K562 (cell line): ENCODE results near the gene FMNL3. TPM values are rescaled to one million over a fixed set of nuclear protein-coding genes. Genes with fewer than 3 reads are reported as not detected.

Source experiments
- ATAC-seq: fragments of 200-7000 bp; cut with Tn5 transposase; 3 replicates; pipeline ENCODE4 v1.9.1; 2020; ENCODE audit warnings: moderate library complexity
- BruUV-seq: library from RNA; stranded (reverse); fragments of 400-500 nt; replicated peaks from 2 replicates; lab custom pipeline; 2021; lab: Mats Ljungman, UMichigan
- CTCF ChIA-PET: fragments of 300-600 bp; formaldehyde crosslinking; extraction: SDS; loops from one replicate; lab custom pipeline; 2021; ENCODE audit warnings: low intra/inter-chr PET ratio; lab: Yijun Ruan, JAX
- POLR2A ChIA-PET: fragments of 300-600, 350-650 bp; sonication (Branson Sonifier 250); formaldehyde crosslinking; extraction: SDS; loops from one replicate; lab custom pipeline; 2021; ENCODE audit warnings: antibody characterized with exemption, inconsistent platforms; lab: Yijun Ruan, JAX
- DNase-seq, 4 experiments: peaks; one replicate each; pipeline versions ENCODE4 v3.0.0 to v3.0.0-alpha.2; 2011 to 2018; ENCODE audit warnings: low spot score in 3 of 4, mixed read lengths in 3 of 4; ENCODE audit errors: extremely low read depth in 1 of 4
- FAIRE-seq: peaks from 2 replicates; lab custom pipeline; 2011; peaks lifted over from hg19 to GRCh38; lab: Jason Lieb, UNC
- H2AFZ ChIP-seq: 2 replicates; pipeline ENCODE4 v1.6.0; 2011; ENCODE audit warnings: low read depth, low read length, control low read depth, inconsistent platforms
- H3K27ac ChIP-seq: fragments of 200-600 bp; 3 replicates; pipeline ENCODE4 v1.8.0; 2011; ENCODE audit warnings: low read depth, mild to moderate bottlenecking, control low read depth, inconsistent platforms, low read length, moderate library complexity, mixed read lengths; ENCODE audit errors: extremely low read depth
- H3K27me3 ChIP-seq, 2 experiments: fragments of 300-600 bp in 1 of 2; 2 replicates in 1 of 2; 3 replicates in 1 of 2; pipeline versions ENCODE4 v1.6.0 to v1.8.0; 2011; ENCODE audit warnings: inconsistent platforms in 2 of 2, low read length in 2 of 2, mild to moderate bottlenecking in 1 of 2, mixed read lengths in 1 of 2, moderate library complexity in 1 of 2; ENCODE audit not compliant: control insufficient read depth in 2 of 2, insufficient read depth in 2 of 2
- H3K36me3 ChIP-seq: fragments of 300-600 bp; 3 replicates; pipeline ENCODE4 v1.8.0; 2011; ENCODE audit warnings: mild to moderate bottlenecking, low read length, inconsistent platforms; ENCODE audit not compliant: control insufficient read depth, insufficient read depth
- H3K4me1 ChIP-seq, 2 experiments: fragments of 200-600 bp in 1 of 2; replicated peaks in 1 of 2; 2 replicates in 1 of 2; 3 replicates in 1 of 2; pipeline versions ENCODE4 v1.5.1 to v1.8.0; 2011; ENCODE audit warnings: inconsistent platforms in 2 of 2, low read length in 2 of 2, mild to moderate bottlenecking in 1 of 2, mixed read lengths in 1 of 2, moderate library complexity in 1 of 2; ENCODE audit not compliant: control insufficient read depth in 2 of 2, insufficient read depth in 2 of 2
- H3K4me2 ChIP-seq: 2 replicates; pipeline ENCODE4 v1.6.1; 2011; ENCODE audit warnings: low read length, control low read depth, inconsistent platforms, mixed read lengths; ENCODE audit not compliant: insufficient read depth
- H3K4me3 ChIP-seq: fragments of 200-600 bp; sonication (generic), shearing (Covaris generic); 2 replicates; pipeline ENCODE4 v1.5.1; 2016; ENCODE audit warnings: control low read depth, inconsistent platforms
- H3K79me2 ChIP-seq: fragments of 200-600 bp; 3 replicates; pipeline ENCODE4 v1.8.0; 2011; ENCODE audit warnings: low read length, inconsistent platforms; ENCODE audit not compliant: control insufficient read depth, insufficient read depth
- H3K9ac ChIP-seq, 2 experiments: 2 replicates each; pipeline versions ENCODE4 v1.6.0 to v1.6.1; 2011; ENCODE audit warnings: low read depth in 2 of 2, low read length in 2 of 2, control low read depth in 1 of 2, inconsistent platforms in 1 of 2, mild to moderate bottlenecking in 1 of 2, mixed read lengths in 1 of 2; ENCODE audit not compliant: insufficient read depth in 1 of 2
- H3K9me1 ChIP-seq: one replicate; pipeline ENCODE4 v1.6.0; 2011; ENCODE audit warnings: inconsistent platforms, mild to moderate bottlenecking, low read length, moderate library complexity; ENCODE audit not compliant: control insufficient read depth, insufficient read depth
- H3K9me3 ChIP-seq: replicated peaks from 2 replicates; pipeline ENCODE4 v1.5.1; 2011; ENCODE audit warnings: low read depth, low read length, inconsistent platforms; ENCODE audit not compliant: control insufficient read depth, insufficient read depth
- H4K20me1 ChIP-seq: replicated peaks from 2 replicates; pipeline ENCODE4 v1.6.1; 2011; ENCODE audit warnings: low read length, inconsistent platforms, mixed read lengths; ENCODE audit not compliant: control insufficient read depth, insufficient read depth
- BRD4 ChIP-seq: fragments of 200-600 bp; sonication (generic); IDR thresholded peaks from 2 replicates; pipeline ENCODE4 v1.6.1; 2017; ENCODE audit warnings: inconsistent platforms
- FOSL1 ChIP-seq: fragments of 200-800 bp; sonication (Bioruptor generic); conservative IDR thresholded peaks from 2 replicates; pipeline ENCODE4 v1.6.1; 2016; ENCODE audit warnings: missing genetic modification characterization, missing compliant biosample characterization
- FOXK1 ChIP-seq: sonication (generic); formaldehyde crosslinking; IDR thresholded peaks from 2 replicates; pipeline ENCODE4 v1.8.0; 2022; ENCODE audit warnings: missing genetic modification reagents, mild to moderate bottlenecking, borderline replicate concordance
- GTF2F1 ChIP-seq: IDR thresholded peaks from 2 replicates; pipeline ENCODE4 v1.6.1; 2011; ENCODE audit warnings: low read depth, low read length, improper control_type of control experiment
- HOMEZ ChIP-seq: fragments of 250-450 bp; sonication (Bioruptor Pico); IDR thresholded peaks from 2 replicates; pipeline ENCODE4 v1.4.0; 2020; ENCODE audit warnings: mild to moderate bottlenecking, moderate library complexity
- JUNB ChIP-seq: fragments of 450-650 bp; formaldehyde crosslinking; conservative IDR thresholded peaks from 2 replicates; pipeline ENCODE4 v1.4.0; 2020; ENCODE audit warnings: mild to moderate bottlenecking
- KLF6 ChIP-seq: fragments of 250-450 bp; sonication (Bioruptor Pico); IDR thresholded peaks from 2 replicates; pipeline ENCODE4 v1.4.0; 2020; ENCODE audit warnings: mild to moderate bottlenecking, moderate library complexity, borderline replicate concordance
- MBD1 ChIP-seq: fragments of 250-450 bp; sonication (Bioruptor Pico); IDR thresholded peaks from 2 replicates; pipeline ENCODE4 v1.8.0; 2022; ENCODE audit warnings: inconsistent platforms
- NCOA4 ChIP-seq: fragments of 450-650 bp; IDR thresholded peaks from 2 replicates; pipeline ENCODE4 v1.6.1; 2018; ENCODE audit warnings: mild to moderate bottlenecking; ENCODE audit not compliant: partially characterized antibody
- SPI1 ChIP-seq: IDR thresholded peaks from 2 replicates; pipeline ENCODE4 v1.6.1; 2011; ENCODE audit warnings: low read depth, low read length, control low read depth, borderline replicate concordance
- XRCC4 ChIP-seq: IDR thresholded peaks from one replicate; pipeline ENCODE4 v1.6.1; 2011; ENCODE audit not compliant: insufficient read depth, insufficient read length; ENCODE audit errors: extremely low read depth
- ZNF436 ChIP-seq: fragments of 250-450, 450-650 bp; sonication (Bioruptor Pico); formaldehyde crosslinking; IDR thresholded peaks from 2 replicates; pipeline ENCODE4 v1.7.0; 2020; ENCODE audit warnings: mild to moderate bottlenecking
- WGBS: fragments of 100-300 bp; shearing (Covaris generic); methylation state at CpG from one replicate; pipeline ENCODE4 v1.1.6; 2016; ENCODE audit warnings: low coverage, mixed read lengths; ENCODE audit not compliant: insufficient coverage; ENCODE audit errors: missing lambda C conversion rate; 5-methylcytosine and 5-hydroxymethylcytosine counted together
- in situ Hi-C: fragments of 300-500 bp; cut with MboI; formaldehyde crosslinking; loops from 4 replicates; pipeline ENCODE4 v1.15.0; 2018; ENCODE audit warnings: inconsistent platforms, mixed read lengths
- intact Hi-C: fragments of 100-400 bp; cut with micrococcal nuclease; formaldehyde crosslinking; loops from 2 replicates; pipeline ENCODE4 v1.14.2; 2022
- polyA plus RNA-seq, 8 experiments: library from polyadenylated mRNA; depleted of rRNA in 4 of 8; stranded (reverse) in 5 of 8; unstranded in 3 of 8; fragments of >200 nt; fragmentation: Nextera tagmentation in 2 of 8; fragmentation: Illumina TruSeq in 1 of 8; extraction: Ambion mirVana in 2 of 8; extraction: Trizol in 1 of 8; gene quantifications; 2 replicates each; pipeline versions ENCODE4 v1.2.1 to v1.2.3, GENCODE V29; 2011 to 2014; ENCODE audit warnings: inconsistent platforms in 1 of 8, missing spikeins in 1 of 8
- total RNA-seq, 7 experiments: library from RNA; depleted of rRNA in 6 of 7; stranded (reverse); fragments of >200 nt in 6 of 7; fragmentation: Illumina TruSeq in 2 of 7; extraction: Trizol in 2 of 7; gene quantifications; 2 replicates each; pipeline versions ENCODE4 v1.2.1 to v1.2.3, GENCODE V29; 2011 to 2021; ENCODE audit warnings: low replicate concordance in 1 of 7

FMNL3 gene
- total and polyA plus RNA-seq, 9 of the 15 experiments (the other 6 are each of a cell fraction or from before 2014, with no cell fraction given): 0.49 to 14.4 (median 6.8) TPM

GRCh38 chr12:49652921-49653520, 54.2 kb downstream of the FMNL3 start:
- Histone ChIP-seq H3K27ac (no peak overlapping the region), H3K9me1 (no peaks in the 10 kb centered on the region), H3K9ac (peak overlapping the region in 1 of 2 experiments; percentile 14; a peak in 1 of 4 replicates), H3K9me3 (no peaks in the 10 kb centered on the region), H3K4me3 (no peak overlapping the region), H3K36me3 (peaks cover 2% of the 10 kb centered on the region; the same call in 1 of the 3 replicates), H3K27me3 (no peaks in the 10 kb centered on the region), H4K20me1 (no peaks in the 10 kb centered on the region; the same call in 1 of the 2 replicates), H3K4me2 (no peak overlapping the region), H2AFZ (no peak overlapping the region), H3K4me1 (peaks cover 0 to 7% of the 10 kb centered on the region in 2 experiments; a peak in 2 of 5 replicates), H3K79me2 (no peaks in the 10 kb centered on the region)
- BruUV-seq: no TSS peak
- no peak for FAIRE-seq
- ATAC-seq: no peak
- intact Hi-C loops: no loop called here
- DNase-seq: no peak
- 67% methylated on average over 4 of the region's 4 CpGs for WGBS
- 0 out of 2 replicates have a peak, but pooled peaks have one; percentile 9 for TF ChIP-seq SPI1
- TF ChIP-seq BRD4: no peak
- TF ChIP-seq XRCC4: no peak
- no peak for TF ChIP-seq GTF2F1
- no peak for TF ChIP-seq FOXK1
- POLR2A ChIA-PET: interaction anchor here (0.6 to 2.9 kb wide), 3 partner anchors 13 to 117 kb away, joined by 3 to 9 read pairs (median 3); partner anchors contain the start of gene TMBIM6
- in situ Hi-C loops: no loop called here
- CTCF ChIA-PET: no interaction called here

GRCh38 chr12:49651855-49652254, 55.4 kb downstream of the FMNL3 start:
- in situ Hi-C loops: no loop called here
- TF ChIP-seq ZNF436 (CRISPR knock-in tag) (no peak), NCOA4 (no peak), MBD1 (CRISPR knock-in tag) (no peak), HOMEZ (no peak), KLF6 (CRISPR knock-in tag) (no peak), JUNB (CRISPR knock-in tag) (no peak), FOSL1 (tag) (no peak)

More at GRCh38 chr12:49651855-49652254, 55.4 kb downstream of the FMNL3 start:
- H3K4me2 ChIP-seq: no peak overlapping the region
- ATAC-seq (no peak), FAIRE-seq (no peak), DNase-seq (no peak)
- no peak overlapping the region for H3K27ac ChIP-seq
- CTCF ChIA-PET: no interaction called here
- no peaks in the 10 kb centered on the region for H3K27me3 ChIP-seq
- H3K36me3 ChIP-seq: peaks cover 2% of the 10 kb centered on the region; the same call in 1 of the 3 replicates
- peaks cover 0 to 8% of the 10 kb centered on the region in 2 experiments; a peak in 2 of 5 replicates for H3K4me1 ChIP-seq
- POLR2A ChIA-PET: interaction anchor here (1.2 to 1.4 kb wide), 2 partner anchors 8 to 11 kb away, joined by 3 read pairs; no protein-coding TSS in a partner anchor
- no peak overlapping the region for H3K4me3 ChIP-seq
- no TSS peak for BruUV-seq
- WGBS: 48% methylated on average over 4 of the region's 8 CpGs
- H3K9ac ChIP-seq: no peak overlapping the region; a peak in 1 of 4 replicates
- intact Hi-C loops: no loop called here
- H4K20me1 ChIP-seq: no peaks in the 10 kb centered on the region; the same call in 1 of the 2 replicates
- no peaks in the 10 kb centered on the region for H3K9me1 ChIP-seq
- no peak overlapping the region for H2AFZ ChIP-seq
- H3K79me2 ChIP-seq: no peaks in the 10 kb centered on the region
- no peaks in the 10 kb centered on the region for H3K9me3 ChIP-seq
